NCI-H146 treated with DMSO at 0.1 percent for 48 hours (cell line): ENCODE results near the gene LIX1L.
A peak's percentile ranks its signal among the peaks of the same experiment; 100 is the strongest.

Experiments used
- DNase-seq: peaks from one replicate; lab custom pipeline; 2025; ENCODE audit not compliant: unreplicated experiment; lab: John Stamatoyannopoulos, UW

The LIX1L gene

GRCh38 chr1:145897969-145898368 is 59.8 kb downstream of the LIX1L start:
- DNase-seq, result no peak

DNA sequence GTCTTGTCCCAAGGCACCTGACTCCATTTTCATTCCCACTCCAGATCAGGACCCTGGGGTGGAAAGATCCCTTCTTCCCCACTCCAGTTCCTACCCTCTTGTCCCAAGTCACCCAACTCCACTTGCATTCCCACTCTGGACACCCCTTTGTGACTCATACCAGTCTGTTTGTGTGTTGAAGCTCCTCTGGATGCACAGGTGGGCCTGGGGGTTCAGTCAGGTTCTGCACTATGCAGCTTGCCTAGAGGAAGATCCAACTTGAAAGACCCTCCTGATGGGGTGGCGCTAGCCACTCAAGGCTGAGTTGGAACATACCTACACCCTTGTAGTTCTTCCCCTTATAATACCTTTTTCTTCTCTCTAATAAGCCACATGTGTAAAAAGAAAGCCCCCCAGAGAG is 62.3 kb downstream of the LIX1L start:
- DNase-seq, result no peak

DNA sequence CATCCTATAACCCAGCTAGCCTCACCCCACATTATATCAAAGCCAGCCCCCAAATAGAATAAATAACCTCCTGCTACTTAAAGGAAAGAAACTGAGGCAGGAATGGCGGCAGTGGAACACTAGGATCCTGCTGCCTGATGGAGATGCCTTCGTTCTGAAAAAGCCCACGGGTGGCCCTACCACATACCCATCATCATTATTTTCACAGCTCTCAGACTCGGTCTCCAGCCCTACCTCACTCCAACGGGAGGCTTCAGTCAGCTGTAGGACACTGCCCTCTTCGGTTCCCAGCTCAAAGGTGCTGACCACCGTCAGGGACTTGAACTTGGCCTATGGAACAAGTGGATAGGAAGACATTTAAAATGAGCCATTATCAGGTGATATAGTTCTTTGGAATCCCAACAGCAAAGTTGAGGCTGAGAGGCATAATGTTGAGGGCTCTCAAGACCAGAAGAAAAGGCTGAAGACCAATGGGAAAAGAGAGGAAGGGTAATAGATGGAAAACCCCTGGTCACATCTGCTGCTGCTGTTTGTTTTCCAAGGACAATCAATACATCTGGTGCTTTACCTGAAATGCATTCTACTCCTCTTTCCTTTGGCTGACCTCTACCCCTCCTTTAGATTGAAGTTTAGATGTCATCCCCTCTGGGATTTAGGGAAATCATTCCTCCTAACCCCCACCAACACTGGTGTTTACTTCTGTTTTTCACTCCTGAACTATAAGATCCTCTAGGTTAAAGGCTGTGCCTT is 64.3 kb downstream of the LIX1L start:
- DNase-seq, result no peak

DNA sequence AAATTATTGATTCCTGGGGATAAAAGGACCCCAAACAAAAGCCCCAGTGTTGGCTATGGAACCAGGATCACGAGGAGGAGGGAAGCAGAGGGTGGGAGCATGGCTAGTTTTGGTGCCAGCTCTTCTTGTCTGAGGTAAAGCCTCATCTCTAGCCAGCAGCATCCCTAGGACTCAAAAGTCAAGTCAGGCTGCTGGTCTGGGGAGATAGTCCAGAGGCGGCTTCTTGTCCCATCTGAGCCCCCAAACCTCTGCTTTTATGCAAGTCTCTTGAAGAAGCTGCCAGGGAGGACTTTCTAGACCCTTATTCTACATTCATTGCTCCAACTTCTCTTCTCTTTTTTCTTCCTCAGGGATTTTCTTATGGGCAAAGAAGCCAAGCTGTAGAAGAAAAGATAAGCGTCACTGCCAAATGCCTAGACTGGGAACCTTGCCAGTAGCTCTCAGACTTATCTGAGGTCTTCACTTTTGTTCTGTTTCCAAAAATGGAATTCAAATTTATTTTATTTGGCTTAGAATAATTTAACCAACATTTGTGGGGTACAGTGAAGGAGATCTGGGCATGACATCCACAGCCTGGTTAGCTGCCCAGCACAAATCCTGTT is 65.2 kb downstream of the LIX1L start:
- no peak for DNase-seq

DNA sequence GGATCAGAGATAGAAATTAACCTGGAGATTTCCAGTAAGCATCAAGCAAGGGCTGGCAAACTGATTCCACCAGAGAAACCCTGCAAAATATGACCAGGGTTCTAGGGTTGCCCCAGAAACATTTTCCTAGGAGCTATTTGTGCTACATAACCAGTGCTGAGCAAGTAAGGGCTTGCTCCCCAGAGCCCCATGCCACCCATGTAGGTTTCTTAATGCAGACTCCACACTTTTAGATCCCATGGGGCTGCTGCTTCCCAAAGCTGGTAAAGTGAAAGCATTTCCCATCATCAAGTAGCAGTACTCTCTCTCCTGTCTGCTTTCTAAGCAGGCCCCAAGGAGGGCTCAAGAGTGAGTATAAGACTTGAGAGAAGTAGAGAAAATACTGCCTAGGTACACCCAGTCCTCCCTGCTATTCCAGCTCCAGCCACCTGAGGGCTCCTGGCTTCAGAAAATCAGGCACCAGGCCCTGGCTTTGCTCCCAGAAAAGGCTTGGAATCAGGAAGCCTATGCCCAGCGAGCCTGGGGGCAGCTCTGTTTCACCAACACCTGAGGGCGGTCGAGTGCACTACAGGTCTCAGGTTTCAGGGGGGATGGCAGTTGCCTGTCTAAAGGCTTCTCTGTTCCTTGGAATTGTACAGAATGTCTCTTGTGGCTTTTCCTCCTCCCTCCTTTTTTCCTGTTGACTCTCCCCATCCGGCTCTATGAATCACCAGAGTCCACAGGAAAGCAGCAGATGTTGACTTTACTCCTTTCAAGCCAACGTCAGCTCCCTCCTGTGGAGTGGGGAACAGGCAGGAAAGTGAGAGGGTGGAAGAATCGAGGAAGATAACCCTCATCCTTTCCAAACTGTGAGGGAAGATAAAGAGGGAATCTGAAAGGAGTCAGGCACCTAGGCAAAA is 66.0 kb downstream of the LIX1L start:
- peak; percentile 98 for DNase-seq

GRCh38 chr1:145891143-145891542 is 66.7 kb downstream of the LIX1L start:
- peak; percentile 54 for DNase-seq

- DNase-seq, result peak; percentile 43
These were observed 68.1 kb downstream of the LIX1L start for GRCh38 chr1:145889722-145890121.

GRCh38 chr1:145887631-145888030 is 70.2 kb downstream of the LIX1L start:
- no peak for DNase-seq

DNA sequence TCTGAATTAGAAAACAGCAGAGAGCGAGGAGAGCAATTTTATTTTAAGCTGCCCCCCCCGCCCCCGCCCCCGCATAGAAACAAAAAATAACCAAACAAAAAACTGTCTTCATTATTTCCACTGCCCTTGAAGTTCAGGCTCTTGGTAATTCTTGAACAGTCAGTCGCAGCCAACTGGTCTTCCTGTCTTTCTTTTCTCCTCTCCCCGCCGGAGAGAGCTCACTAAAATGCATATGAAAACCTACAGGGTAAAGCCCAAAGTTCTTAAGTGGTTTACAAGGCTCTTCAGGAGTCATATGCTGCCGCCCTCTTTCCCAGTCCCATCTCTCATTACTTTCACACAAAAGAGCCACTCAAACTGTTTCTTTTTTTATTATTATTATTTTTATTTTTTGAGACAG is 71.0 kb downstream of the LIX1L start:
- DNase-seq, result no peak

GRCh38 chr1:145886390-145886789 is 71.4 kb downstream of the LIX1L start:
- no peak for DNase-seq

DNA sequence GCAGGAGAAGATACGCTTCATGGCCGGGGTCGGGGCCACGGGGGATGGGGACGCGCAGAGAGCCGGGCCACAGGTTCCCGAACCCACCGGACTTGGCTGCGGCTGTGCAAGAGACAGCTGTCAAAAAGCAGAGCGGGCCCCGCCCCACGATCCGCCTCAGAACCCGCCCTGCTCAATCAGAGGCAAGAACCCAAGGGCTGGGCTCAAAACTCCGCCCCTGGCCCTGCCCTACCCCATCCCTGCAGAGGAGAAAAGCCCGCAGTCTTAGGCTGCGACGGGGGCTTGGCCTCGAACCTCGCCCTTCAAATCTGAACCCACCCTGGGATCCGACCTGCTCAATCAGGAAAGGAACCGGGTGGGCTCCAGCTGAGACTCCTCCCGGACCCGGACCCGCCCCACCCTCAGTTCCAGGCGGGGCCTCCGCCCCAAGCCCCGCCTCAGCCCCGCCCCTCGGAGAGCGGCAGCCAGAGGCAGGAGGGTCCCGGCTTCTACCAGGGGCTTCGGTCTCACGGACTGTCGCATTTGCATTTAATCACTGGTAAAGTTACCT is 72.0 kb downstream of the LIX1L start, which contains the start of gene ANKRD35:
ANKRD35 (minus strand) TSS at position 129 of the 550 bp plus-strand sequence; CDS start at position 21, 108 bp downstream.
- peak; percentile 73 for DNase-seq

DNA sequence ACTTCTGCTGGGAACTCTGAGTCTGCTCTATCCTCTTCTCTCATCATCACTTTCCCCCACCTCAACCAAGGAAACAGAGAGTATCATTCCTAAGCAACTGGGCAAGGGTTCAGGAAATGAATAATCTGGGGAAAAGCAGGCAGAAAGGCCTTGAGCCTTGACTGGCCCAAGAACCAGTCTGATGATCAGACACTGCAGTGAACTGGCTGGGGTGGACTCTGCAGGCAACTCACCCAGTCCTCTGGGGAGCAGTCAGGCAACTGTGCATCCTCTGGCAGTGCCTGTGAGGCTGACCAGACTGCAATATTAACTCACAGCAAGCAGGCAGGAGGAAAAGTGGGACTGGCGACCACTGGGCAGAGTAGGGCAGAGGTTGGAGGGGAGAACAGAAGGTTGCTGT is 73.1 kb downstream of the LIX1L start:
- no peak for DNase-seq
